Measurements from ENCODE around the gene COQ2. TPM values are rescaled to one million over a fixed set of nuclear protein-coding genes. Genes with fewer than 3 reads are reported as not detected.
"Not testable (repeated sequence)": the region's sequence is repeated elsewhere in the genome, so short reads cannot be mapped to it uniquely, and the experiment has no call there.

COQ2 gene
- total RNA-seq, 1 experiment from 2014 or later: 15.3 TPM

GRCh38 chr4:83293305-83294046, 8.9 kb upstream of the COQ2 start:
- no peak for DNase-seq (ENCODE audit: low spot score)
- Histone ChIP-seq H3K4me3 (ENCODE audit: low read depth, low read length, poor library complexity, severe bottlenecking) (no peak overlapping the region), H3K36me3 (ENCODE audit: insufficient read depth, low read length, poor library complexity, severe bottlenecking) (no peaks in the 10 kb centered on the region), H3K4me1 (ENCODE audit: insufficient read depth, low read length, poor library complexity, severe bottlenecking) (no peaks in the 10 kb centered on the region), H3K27me3 (replicated peaks; ENCODE audit: insufficient read depth, low read depth, low read length, poor library complexity) (no peaks in the 10 kb centered on the region), H3K27ac (ENCODE audit: low read depth, low read length, poor library complexity, severe bottlenecking) (no peak overlapping the region), H3K9me3 (ENCODE audit: low read depth, low read length, poor library complexity, severe bottlenecking) (no peaks in the 10 kb centered on the region)
- TF ChIP-seq CTCF (conservative IDR thresholded peaks at IDR 0.05; ENCODE audit: low read depth, low read length) (no peak), EZH2 (IDR thresholded peaks at IDR 0.05; ENCODE audit: borderline replicate concordance, low read depth, low read length, poor library complexity, severe bottlenecking) (no peak)
- CTCF ChIA-PET: no interaction called here
- POLR2A ChIA-PET (ENCODE audit: low non-redundant PET): no interaction called here
- intact Hi-C loops (cut with micrococcal nuclease; ENCODE audit: unreplicated experiment): no loop called here
- BruUV-seq (replicated peaks): no TSS peak

- H3K36me3 ChIP-seq (ENCODE audit: insufficient read depth, low read length, poor library complexity, severe bottlenecking); H3K4me1 ChIP-seq (ENCODE audit: insufficient read depth, low read length, poor library complexity, severe bottlenecking); H3K27me3 ChIP-seq (replicated peaks; ENCODE audit: insufficient read depth, low read depth, low read length, poor library complexity); BruUV-seq (replicated peaks); CTCF ChIA-PET; H3K9me3 ChIP-seq (ENCODE audit: low read depth, low read length, poor library complexity, severe bottlenecking); intact Hi-C loops (cut with micrococcal nuclease; ENCODE audit: unreplicated experiment); DNase-seq (ENCODE audit: low spot score); H3K27ac ChIP-seq (ENCODE audit: low read depth, low read length, poor library complexity, severe bottlenecking); H3K4me3 ChIP-seq (ENCODE audit: low read depth, low read length, poor library complexity, severe bottlenecking); POLR2A ChIA-PET (ENCODE audit: low non-redundant PET): not testable (repeated sequence)
Measured at GRCh38 chr4:83290059-83290774, 5.6 kb upstream of the COQ2 start.

GRCh38 chr4:83288381-83288780, 3.8 kb upstream of the COQ2 start:
- CTCF ChIA-PET; H3K36me3 ChIP-seq (ENCODE audit: insufficient read depth, low read length, poor library complexity, severe bottlenecking); H3K4me3 ChIP-seq (ENCODE audit: low read depth, low read length, poor library complexity, severe bottlenecking); H3K27me3 ChIP-seq (replicated peaks; ENCODE audit: insufficient read depth, low read depth, low read length, poor library complexity); POLR2A ChIA-PET (ENCODE audit: low non-redundant PET); BruUV-seq (replicated peaks); H3K9me3 ChIP-seq (ENCODE audit: low read depth, low read length, poor library complexity, severe bottlenecking); DNase-seq (ENCODE audit: low spot score); H3K4me1 ChIP-seq (ENCODE audit: insufficient read depth, low read length, poor library complexity, severe bottlenecking); H3K27ac ChIP-seq (ENCODE audit: low read depth, low read length, poor library complexity, severe bottlenecking): not testable (repeated sequence)
- intact Hi-C loops (cut with micrococcal nuclease; ENCODE audit: unreplicated experiment): loop anchor here (10.0 kb wide), 1 partner anchor 824 kb away; no protein-coding TSS in a partner anchor

GRCh38 chr4:83285055-83285407, 433 bp upstream of the COQ2 start:
- TF ChIP-seq CTCF (conservative IDR thresholded peaks at IDR 0.05; ENCODE audit: low read depth, low read length) (no peak), EZH2 (IDR thresholded peaks at IDR 0.05; ENCODE audit: borderline replicate concordance, low read depth, low read length, poor library complexity, severe bottlenecking) (no peak)
- TSS peak; percentile 97 for BruUV-seq (replicated peaks)
- DNase-seq (ENCODE audit: low spot score): peak; percentile 4
- no peaks in the 10 kb centered on the region for H3K4me1 ChIP-seq (ENCODE audit: insufficient read depth, low read length, poor library complexity, severe bottlenecking)
- no peaks in the 10 kb centered on the region for H3K9me3 ChIP-seq (ENCODE audit: low read depth, low read length, poor library complexity, severe bottlenecking)
- no peaks in the 10 kb centered on the region for H3K36me3 ChIP-seq (ENCODE audit: insufficient read depth, low read length, poor library complexity, severe bottlenecking)
- POLR2A ChIA-PET (ENCODE audit: low non-redundant PET): no interaction called here
- peak overlapping the region; percentile 93 for H3K27ac ChIP-seq (ENCODE audit: low read depth, low read length, poor library complexity, severe bottlenecking)
- intact Hi-C loops (cut with micrococcal nuclease; ENCODE audit: unreplicated experiment): loop anchor here (10.0 kb wide), 1 partner anchor 820 kb away; no protein-coding TSS in a partner anchor
- CTCF ChIA-PET: no interaction called here
- H3K27me3 ChIP-seq (replicated peaks; ENCODE audit: insufficient read depth, low read depth, low read length, poor library complexity): no peaks in the 10 kb centered on the region
- H3K4me3 ChIP-seq (ENCODE audit: low read depth, low read length, poor library complexity, severe bottlenecking): peak overlapping the region; percentile 64

All from A673 (cell line).